Measurements from ENCODE around the gene MAPKBP1. TPM values are rescaled to one million over a fixed set of nuclear protein-coding genes. Genes with fewer than 3 reads are reported as not detected.

Gene MAPKBP1
- total RNA-seq, 2 experiments from 2014 or later = 14.5 to 17.4 TPM

DNA sequence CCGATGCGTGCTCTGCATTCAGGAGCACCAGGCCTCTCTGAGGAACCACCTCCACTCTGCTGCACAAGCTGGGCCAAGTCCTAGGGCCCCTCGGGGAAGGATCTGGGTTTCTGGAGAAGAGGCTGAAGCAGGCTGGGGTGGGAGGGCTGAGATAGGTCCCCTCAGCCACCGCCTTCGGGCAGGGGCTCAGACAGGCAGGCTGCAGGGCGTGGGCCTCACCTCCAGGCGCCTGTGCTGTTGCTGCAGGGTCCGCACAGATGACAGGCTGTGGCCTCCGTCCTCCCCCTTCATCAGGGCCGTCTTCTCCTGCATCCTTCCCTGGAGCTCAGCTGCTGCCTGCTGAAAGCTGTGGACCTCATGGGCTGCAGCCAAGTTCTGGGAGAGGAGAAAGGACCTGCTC lies 79.5 kb downstream of the MAPKBP1 start:
- Histone ChIP-seq H3K36me3 (ENCODE audit: insufficient read depth, low read length) (no peaks in the 10 kb centered on the region), H2AFZ (ENCODE audit: low read length) (no peak overlapping the region), H3K4me1 (ENCODE audit: insufficient read depth, low read length, poor library complexity, severe bottlenecking) (no peaks in the 10 kb centered on the region), H3K9me3 (ENCODE audit: low read length) (no peaks in the 10 kb centered on the region), H3K4me3 (ENCODE audit: low read depth, low read length, poor library complexity, severe bottlenecking) (no peak overlapping the region), H3K4me2 (ENCODE audit: low read length) (no peak overlapping the region), H3K27ac (ENCODE audit: low read depth, low read length, poor library complexity, severe bottlenecking) (no peak overlapping the region), H3K9me2 (ENCODE audit: insufficient read depth, low read length) (no peaks in the 10 kb centered on the region), H4K20me1 (ENCODE audit: insufficient read depth, low read length) (no peaks in the 10 kb centered on the region), H3K79me2 (ENCODE audit: insufficient read depth, low read depth, low read length) (no peaks in the 10 kb centered on the region)
- POLR2A ChIA-PET = interaction anchor here (0.6 kb wide), 1 partner anchor 132 kb away, joined by 7 read pairs; no protein-coding TSS in a partner anchor
- TF ChIP-seq, protein P1, sequence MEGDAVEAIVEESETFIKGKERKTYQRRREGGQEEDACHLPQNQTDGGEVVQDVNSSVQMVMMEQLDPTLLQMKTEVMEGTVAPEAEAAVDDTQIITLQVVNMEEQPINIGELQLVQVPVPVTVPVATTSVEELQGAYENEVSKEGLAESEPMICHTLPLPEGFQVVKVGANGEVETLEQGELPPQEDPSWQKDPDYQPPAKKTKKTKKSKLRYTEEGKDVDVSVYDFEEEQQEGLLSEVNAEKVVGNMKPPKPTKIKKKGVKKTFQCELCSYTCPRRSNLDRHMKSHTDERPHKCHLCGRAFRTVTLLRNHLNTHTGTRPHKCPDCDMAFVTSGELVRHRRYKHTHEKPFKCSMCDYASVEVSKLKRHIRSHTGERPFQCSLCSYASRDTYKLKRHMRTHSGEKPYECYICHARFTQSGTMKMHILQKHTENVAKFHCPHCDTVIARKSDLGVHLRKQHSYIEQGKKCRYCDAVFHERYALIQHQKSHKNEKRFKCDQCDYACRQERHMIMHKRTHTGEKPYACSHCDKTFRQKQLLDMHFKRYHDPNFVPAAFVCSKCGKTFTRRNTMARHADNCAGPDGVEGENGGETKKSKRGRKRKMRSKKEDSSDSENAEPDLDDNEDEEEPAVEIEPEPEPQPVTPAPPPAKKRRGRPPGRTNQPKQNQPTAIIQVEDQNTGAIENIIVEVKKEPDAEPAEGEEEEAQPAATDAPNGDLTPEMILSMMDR (conservative IDR thresholded peaks at IDR 0.05; ENCODE audit: low read length) = no peak
- TF ChIP-seq EZH2phosphoT487 (IDR thresholded peaks at IDR 0.05; ENCODE audit: borderline replicate concordance, low read depth, low read length) = no peak
- no peak for DNase-seq (ENCODE audit: low spot score)
- BruUV-seq (replicated peaks) = no TSS peak
- CTCF ChIA-PET (ENCODE audit: unreplicated experiment) = no interaction called here
- intact Hi-C loops (cut with micrococcal nuclease; ENCODE audit: unreplicated experiment) = no loop called here

DNA sequence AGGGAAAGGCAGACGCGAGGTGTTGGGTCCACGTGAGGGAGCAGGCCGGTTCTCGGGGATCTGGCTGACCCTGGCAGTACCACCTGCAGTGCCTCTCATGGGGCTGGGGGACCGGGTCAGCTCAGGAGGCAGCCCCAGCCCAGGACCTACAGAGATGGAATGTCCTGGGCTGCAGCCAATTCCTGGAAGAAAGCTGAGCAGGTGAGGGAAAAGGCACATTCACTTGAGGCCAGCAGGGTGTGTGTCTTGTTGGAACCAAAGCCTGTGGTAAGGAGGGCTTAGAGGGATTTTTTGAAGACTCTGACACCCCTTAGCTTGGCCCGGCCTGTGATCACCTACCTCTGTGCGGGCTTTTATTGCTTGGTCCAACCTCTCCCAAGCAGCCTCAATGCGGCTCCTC lies 80.2 kb downstream of the MAPKBP1 start:
- no peak overlapping the region for H2AFZ ChIP-seq (ENCODE audit: low read length)
- no peaks in the 10 kb centered on the region for H4K20me1 ChIP-seq (ENCODE audit: insufficient read depth, low read length)
- H3K9me2 ChIP-seq (ENCODE audit: insufficient read depth, low read length) = no peaks in the 10 kb centered on the region
- no peaks in the 10 kb centered on the region for H3K4me1 ChIP-seq (ENCODE audit: insufficient read depth, low read length, poor library complexity, severe bottlenecking)
- no peak overlapping the region for H3K4me2 ChIP-seq (ENCODE audit: low read length)
- TF ChIP-seq, protein P1 (conservative IDR thresholded peaks at IDR 0.05; ENCODE audit: low read length) = no peak
- no peak for TF ChIP-seq EZH2phosphoT487 (IDR thresholded peaks at IDR 0.05; ENCODE audit: borderline replicate concordance, low read depth, low read length)
- H3K4me3 ChIP-seq (ENCODE audit: low read depth, low read length, poor library complexity, severe bottlenecking) = no peak overlapping the region
- no peaks in the 10 kb centered on the region for H3K79me2 ChIP-seq (ENCODE audit: insufficient read depth, low read depth, low read length)
- DNase-seq (ENCODE audit: low spot score) = no peak
- no peak overlapping the region for H3K27ac ChIP-seq (ENCODE audit: low read depth, low read length, poor library complexity, severe bottlenecking)
- intact Hi-C loops (cut with micrococcal nuclease; ENCODE audit: unreplicated experiment) = no loop called here
- no peaks in the 10 kb centered on the region for H3K9me3 ChIP-seq (ENCODE audit: low read length)
- POLR2A ChIA-PET = no interaction called here
- H3K36me3 ChIP-seq (ENCODE audit: insufficient read depth, low read length) = no peaks in the 10 kb centered on the region
- CTCF ChIA-PET (ENCODE audit: unreplicated experiment) = no interaction called here
- no TSS peak for BruUV-seq (replicated peaks)

DNA sequence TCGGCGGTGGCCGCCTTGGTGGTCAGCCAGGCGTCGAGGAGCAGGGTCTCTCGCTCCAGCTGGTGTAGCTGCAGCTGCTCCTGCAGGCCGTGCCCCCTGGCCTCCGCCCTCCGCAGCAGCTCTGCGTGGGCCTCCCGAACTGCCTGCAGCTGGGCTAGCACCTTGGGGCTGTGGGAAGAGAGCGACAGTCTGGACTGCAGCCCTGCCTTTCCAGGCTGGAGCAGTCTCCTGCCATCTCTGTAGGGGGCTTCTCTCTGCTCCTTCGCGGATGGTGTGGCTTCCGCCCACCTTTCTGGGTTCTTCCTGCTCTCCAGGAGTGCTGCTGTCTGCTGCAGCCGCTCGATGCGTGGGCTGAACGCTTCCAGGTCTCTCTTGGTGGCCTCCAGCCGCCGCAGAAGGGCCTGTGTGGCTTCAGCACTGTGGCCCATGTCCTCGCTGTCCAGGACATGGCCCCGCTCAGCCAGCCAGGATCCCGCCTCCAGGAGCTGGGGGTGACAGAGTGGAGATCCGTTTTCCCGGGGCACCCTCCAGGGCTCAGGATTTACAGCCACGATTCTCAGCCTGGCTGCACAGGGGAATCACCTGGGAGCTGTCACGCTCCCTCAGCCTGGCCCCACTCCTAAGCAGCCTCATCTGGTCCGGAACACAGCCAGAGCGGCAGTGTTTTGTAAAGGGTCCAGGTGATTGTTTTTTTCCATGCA lies 81.1 kb downstream of the MAPKBP1 start:
- POLR2A ChIA-PET = no interaction called here
- Histone ChIP-seq H3K79me2 (ENCODE audit: insufficient read depth, low read depth, low read length) (no peaks in the 10 kb centered on the region), H3K36me3 (ENCODE audit: insufficient read depth, low read length) (no peaks in the 10 kb centered on the region), H3K4me3 (ENCODE audit: low read depth, low read length, poor library complexity, severe bottlenecking) (no peak overlapping the region), H4K20me1 (ENCODE audit: insufficient read depth, low read length) (no peaks in the 10 kb centered on the region), H3K4me1 (ENCODE audit: insufficient read depth, low read length, poor library complexity, severe bottlenecking) (peaks cover 8% of the 10 kb centered on the region), H3K27ac (ENCODE audit: low read depth, low read length, poor library complexity, severe bottlenecking) (no peak overlapping the region), H2AFZ (ENCODE audit: low read length) (no peak overlapping the region), H3K9me2 (ENCODE audit: insufficient read depth, low read length) (no peaks in the 10 kb centered on the region), H3K4me2 (ENCODE audit: low read length) (no peak overlapping the region), H3K9me3 (ENCODE audit: low read length) (no peaks in the 10 kb centered on the region)
- DNase-seq (ENCODE audit: low spot score) = no peak
- CTCF ChIA-PET (ENCODE audit: unreplicated experiment) = no interaction called here
- TF ChIP-seq, protein P1 (conservative IDR thresholded peaks at IDR 0.05; ENCODE audit: low read length) = no peak
- BruUV-seq (replicated peaks) = no TSS peak
- intact Hi-C loops (cut with micrococcal nuclease; ENCODE audit: unreplicated experiment) = no loop called here
